HEK293 (cell line): ENCODE data around the gene VSIG10L.
A peak's percentile ranks its signal among the peaks of the same experiment; 100 is the strongest.

ENCODE experiments used
- GLI4 ChIP-seq: fragments of 450-650 bp; formaldehyde crosslinking; IDR thresholded peaks from 2 replicates; pipeline ENCODE4 v1.5.1; 2016; ENCODE audit warnings: missing biosample characterization, missing genetic modification characterization
- HOXA7 ChIP-seq: sonication (generic); formaldehyde crosslinking; IDR thresholded peaks from 2 replicates; pipeline ENCODE4 v1.8.1; 2022; ENCODE audit warnings: missing genetic modification reagents, borderline replicate concordance
- KLF16 ChIP-seq: fragments of 450-650 bp; formaldehyde crosslinking; IDR thresholded peaks from 2 replicates; pipeline ENCODE4 v1.5.1; 2017; ENCODE audit warnings: missing biosample characterization, missing genetic modification characterization
- SCRT1 ChIP-seq: fragments of 450-650 bp; formaldehyde crosslinking; IDR thresholded peaks from 2 replicates; pipeline ENCODE4 v1.5.1; 2016; ENCODE audit warnings: missing biosample characterization, missing genetic modification characterization, borderline replicate concordance
- SCRT2 ChIP-seq: fragments of 450-650 bp; formaldehyde crosslinking; IDR thresholded peaks from 2 replicates; pipeline ENCODE4 v1.5.1; 2016; ENCODE audit warnings: missing biosample characterization, missing genetic modification characterization
- ZBTB20 ChIP-seq: fragments of 450-650 bp; formaldehyde crosslinking; IDR thresholded peaks from 2 replicates; pipeline ENCODE4 v1.5.1; 2016; ENCODE audit warnings: missing biosample characterization, missing genetic modification characterization
- ZEB2 ChIP-seq: fragments of 450-650 bp; formaldehyde crosslinking; IDR thresholded peaks from 2 replicates; pipeline ENCODE4 v1.5.1; 2016; ENCODE audit warnings: missing biosample characterization, missing genetic modification characterization
- ZFHX2 ChIP-seq: fragments of 450-650 bp; formaldehyde crosslinking; conservative IDR thresholded peaks from 2 replicates; pipeline ENCODE4 v1.5.1; 2016; ENCODE audit warnings: missing biosample characterization, missing genetic modification characterization
- ZNF133 ChIP-seq: fragments of 450-650 bp; formaldehyde crosslinking; IDR thresholded peaks from 2 replicates; pipeline ENCODE4 v1.5.1; 2016; ENCODE audit warnings: missing biosample characterization, missing genetic modification characterization
- ZNF140 ChIP-seq: fragments of 450-650 bp; formaldehyde crosslinking; IDR thresholded peaks from 2 replicates; pipeline ENCODE4 v1.5.1; 2016; ENCODE audit warnings: missing biosample characterization, missing genetic modification characterization
- ZNF239 ChIP-seq: fragments of 450-650 bp; formaldehyde crosslinking; IDR thresholded peaks from 2 replicates; pipeline ENCODE4 v1.5.1; 2016; ENCODE audit warnings: missing biosample characterization, missing genetic modification characterization
- ZNF311 ChIP-seq: fragments of 450-650 bp; formaldehyde crosslinking; IDR thresholded peaks from 2 replicates; pipeline ENCODE4 v1.5.1; 2017; ENCODE audit warnings: missing biosample characterization, missing genetic modification characterization, borderline replicate concordance
- ZNF416 ChIP-seq: fragments of 450-650 bp; formaldehyde crosslinking; IDR thresholded peaks from 2 replicates; pipeline ENCODE4 v1.5.1; 2016; ENCODE audit warnings: missing biosample characterization, missing genetic modification characterization
- ZNF596 ChIP-seq: fragments of 450-650 bp; IDR thresholded peaks from 2 replicates; pipeline ENCODE4 v1.5.0; 2018; ENCODE audit warnings: missing biosample characterization, mild to moderate bottlenecking, missing genetic modification characterization, moderate library complexity
- ZNF610 ChIP-seq: fragments of 450-650 bp; formaldehyde crosslinking; IDR thresholded peaks from 2 replicates; pipeline ENCODE4 v1.5.1; 2016; ENCODE audit warnings: missing biosample characterization, missing genetic modification characterization, borderline replicate concordance
- ZNF621 ChIP-seq: fragments of 450-650 bp; formaldehyde crosslinking; IDR thresholded peaks from 2 replicates; pipeline ENCODE4 v1.5.1; 2017; ENCODE audit warnings: missing biosample characterization, missing genetic modification characterization
- ZNF785 ChIP-seq: fragments of 450-650 bp; formaldehyde crosslinking; IDR thresholded peaks from 2 replicates; pipeline ENCODE4 v1.5.1; 2016; ENCODE audit warnings: missing biosample characterization, missing genetic modification characterization
- ZNF830 ChIP-seq: fragments of 450-650 bp; IDR thresholded peaks from 2 replicates; pipeline ENCODE4 v1.5.0; 2018; ENCODE audit warnings: missing biosample characterization, missing genetic modification characterization, low read depth, mild to moderate bottlenecking, moderate library complexity
- TF ChIP-seq, protein P1 (sequence below): fragments of 450-650 bp; formaldehyde crosslinking; IDR thresholded peaks from 2 replicates; pipeline ENCODE4 v1.5.1; 2016; ENCODE audit warnings: missing biosample characterization, missing genetic modification characterization
- TF ChIP-seq, protein P2 (sequence below): fragments of 450-650 bp; formaldehyde crosslinking; IDR thresholded peaks from 2 replicates; pipeline ENCODE4 v1.5.1; 2016; ENCODE audit warnings: missing biosample characterization, missing genetic modification characterization
- TF ChIP-seq, protein P3 (sequence below): fragments of 450-650 bp; formaldehyde crosslinking; IDR thresholded peaks from 2 replicates; pipeline ENCODE4 v1.5.1; 2016; ENCODE audit warnings: missing biosample characterization, missing genetic modification characterization
- TF ChIP-seq, protein P4 (sequence below): fragments of 450-650 bp; formaldehyde crosslinking; IDR thresholded peaks from 2 replicates; pipeline ENCODE4 v1.5.1; 2017; ENCODE audit warnings: missing biosample characterization, mild to moderate bottlenecking, missing genetic modification characterization, moderate library complexity
- TF ChIP-seq, protein P5 (sequence below): fragments of 450-650 bp; formaldehyde crosslinking; IDR thresholded peaks from 2 replicates; pipeline ENCODE4 v1.5.1; 2017; ENCODE audit warnings: missing biosample characterization, missing genetic modification characterization

The VSIG10L gene

DNA sequence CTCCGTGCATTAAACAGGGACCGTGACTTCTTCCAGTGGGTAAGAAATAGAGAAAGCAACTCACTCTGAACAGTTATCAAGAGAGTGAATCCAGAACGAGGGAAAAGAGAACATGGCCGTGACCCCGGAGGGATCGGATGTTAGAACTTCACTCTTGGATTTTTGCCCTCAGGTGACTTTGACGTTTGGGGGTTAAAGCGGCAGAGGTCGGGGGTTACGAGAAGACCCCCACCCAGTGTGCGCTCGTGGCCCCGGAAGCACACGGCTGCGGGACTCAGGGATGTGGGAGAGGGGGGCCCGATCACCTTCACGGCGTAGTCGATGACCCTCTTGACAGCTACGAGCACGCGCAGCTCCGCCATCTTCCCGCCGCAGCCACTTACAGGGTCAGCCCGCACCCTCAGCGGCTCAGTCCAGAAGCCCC is 24.0 kb upstream of the VSIG10L start, which contains the start of gene ETFB (continued):
- TF ChIP-seq, protein P1, sequence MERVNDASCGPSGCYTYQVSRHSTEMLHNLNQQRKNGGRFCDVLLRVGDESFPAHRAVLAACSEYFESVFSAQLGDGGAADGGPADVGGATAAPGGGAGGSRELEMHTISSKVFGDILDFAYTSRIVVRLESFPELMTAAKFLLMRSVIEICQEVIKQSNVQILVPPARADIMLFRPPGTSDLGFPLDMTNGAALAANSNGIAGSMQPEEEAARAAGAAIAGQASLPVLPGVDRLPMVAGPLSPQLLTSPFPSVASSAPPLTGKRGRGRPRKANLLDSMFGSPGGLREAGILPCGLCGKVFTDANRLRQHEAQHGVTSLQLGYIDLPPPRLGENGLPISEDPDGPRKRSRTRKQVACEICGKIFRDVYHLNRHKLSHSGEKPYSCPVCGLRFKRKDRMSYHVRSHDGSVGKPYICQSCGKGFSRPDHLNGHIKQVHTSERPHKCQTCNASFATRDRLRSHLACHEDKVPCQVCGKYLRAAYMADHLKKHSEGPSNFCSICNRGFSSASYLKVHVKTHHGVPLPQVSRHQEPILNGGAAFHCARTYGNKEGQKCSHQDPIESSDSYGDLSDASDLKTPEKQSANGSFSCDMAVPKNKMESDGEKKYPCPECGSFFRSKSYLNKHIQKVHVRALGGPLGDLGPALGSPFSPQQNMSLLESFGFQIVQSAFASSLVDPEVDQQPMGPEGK (tag by site-specific recombination) = peak; percentile 43
- TF ChIP-seq ZBTB20 (0 out of 2 replicates have a peak, but pooled peaks have one; percentile 7), ZFHX2 (no peak), GLI4 (tag by site-specific recombination) (0 out of 2 replicates have a peak, but pooled peaks have one; percentile 28), ZNF610 (tag by site-specific recombination) (no peak), SCRT2 (no peak), ZNF140 (tag by site-specific recombination) (no peak), ZNF621 (tag by site-specific recombination) (no peak), ZNF830 (tag by site-specific recombination) (no peak), SCRT1 (tag by site-specific recombination) (no peak), KLF16 (tag by site-specific recombination) (no peak), HOXA7 (CRISPR knock-in tag) (no peak), ZNF133 (tag by site-specific recombination) (no peak), ZNF239 (tag by site-specific recombination) (no peak), ZNF311 (tag by site-specific recombination) (no peak), ZNF416 (tag by site-specific recombination) (no peak), ZEB2 (tag by site-specific recombination) (no peak), ZNF785 (tag by site-specific recombination) (no peak), ZNF596 (tag by site-specific recombination) (no peak)
- TF ChIP-seq, protein P2, sequence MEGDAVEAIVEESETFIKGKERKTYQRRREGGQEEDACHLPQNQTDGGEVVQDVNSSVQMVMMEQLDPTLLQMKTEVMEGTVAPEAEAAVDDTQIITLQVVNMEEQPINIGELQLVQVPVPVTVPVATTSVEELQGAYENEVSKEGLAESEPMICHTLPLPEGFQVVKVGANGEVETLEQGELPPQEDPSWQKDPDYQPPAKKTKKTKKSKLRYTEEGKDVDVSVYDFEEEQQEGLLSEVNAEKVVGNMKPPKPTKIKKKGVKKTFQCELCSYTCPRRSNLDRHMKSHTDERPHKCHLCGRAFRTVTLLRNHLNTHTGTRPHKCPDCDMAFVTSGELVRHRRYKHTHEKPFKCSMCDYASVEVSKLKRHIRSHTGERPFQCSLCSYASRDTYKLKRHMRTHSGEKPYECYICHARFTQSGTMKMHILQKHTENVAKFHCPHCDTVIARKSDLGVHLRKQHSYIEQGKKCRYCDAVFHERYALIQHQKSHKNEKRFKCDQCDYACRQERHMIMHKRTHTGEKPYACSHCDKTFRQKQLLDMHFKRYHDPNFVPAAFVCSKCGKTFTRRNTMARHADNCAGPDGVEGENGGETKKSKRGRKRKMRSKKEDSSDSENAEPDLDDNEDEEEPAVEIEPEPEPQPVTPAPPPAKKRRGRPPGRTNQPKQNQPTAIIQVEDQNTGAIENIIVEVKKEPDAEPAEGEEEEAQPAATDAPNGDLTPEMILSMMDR (tag by site-specific recombination) = peak; percentile 3; the same call in 1 of the 2 replicates
- TF ChIP-seq, protein P3, sequence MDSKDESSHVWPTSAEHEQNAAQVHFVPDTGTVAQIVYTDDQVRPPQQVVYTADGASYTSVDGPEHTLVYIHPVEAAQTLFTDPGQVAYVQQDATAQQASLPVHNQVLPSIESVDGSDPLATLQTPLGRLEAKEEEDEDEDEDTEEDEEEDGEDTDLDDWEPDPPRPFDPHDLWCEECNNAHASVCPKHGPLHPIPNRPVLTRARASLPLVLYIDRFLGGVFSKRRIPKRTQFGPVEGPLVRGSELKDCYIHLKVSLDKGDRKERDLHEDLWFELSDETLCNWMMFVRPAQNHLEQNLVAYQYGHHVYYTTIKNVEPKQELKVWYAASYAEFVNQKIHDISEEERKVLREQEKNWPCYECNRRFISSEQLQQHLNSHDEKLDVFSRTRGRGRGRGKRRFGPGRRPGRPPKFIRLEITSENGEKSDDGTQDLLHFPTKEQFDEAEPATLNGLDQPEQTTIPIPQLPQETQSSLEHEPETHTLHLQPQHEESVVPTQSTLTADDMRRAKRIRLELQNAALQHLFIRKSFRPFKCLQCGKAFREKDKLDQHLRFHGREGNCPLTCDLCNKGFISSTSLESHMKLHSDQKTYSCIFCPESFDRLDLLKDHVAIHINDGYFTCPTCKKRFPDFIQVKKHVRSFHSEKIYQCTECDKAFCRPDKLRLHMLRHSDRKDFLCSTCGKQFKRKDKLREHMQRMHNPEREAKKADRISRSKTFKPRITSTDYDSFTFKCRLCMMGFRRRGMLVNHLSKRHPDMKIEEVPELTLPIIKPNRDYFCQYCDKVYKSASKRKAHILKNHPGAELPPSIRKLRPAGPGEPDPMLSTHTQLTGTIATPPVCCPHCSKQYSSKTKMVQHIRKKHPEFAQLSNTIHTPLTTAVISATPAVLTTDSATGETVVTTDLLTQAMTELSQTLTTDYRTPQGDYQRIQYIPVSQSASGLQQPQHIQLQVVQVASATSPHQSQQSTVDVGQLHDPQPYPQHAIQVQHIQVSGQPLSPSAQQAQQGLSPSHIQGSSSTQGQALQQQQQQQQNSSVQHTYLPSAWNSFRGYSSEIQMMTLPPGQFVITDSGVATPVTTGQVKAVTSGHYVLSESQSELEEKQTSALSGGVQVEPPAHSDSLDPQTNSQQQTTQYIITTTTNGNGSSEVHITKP (tag by site-specific recombination) = no peak
- TF ChIP-seq, protein P4, sequence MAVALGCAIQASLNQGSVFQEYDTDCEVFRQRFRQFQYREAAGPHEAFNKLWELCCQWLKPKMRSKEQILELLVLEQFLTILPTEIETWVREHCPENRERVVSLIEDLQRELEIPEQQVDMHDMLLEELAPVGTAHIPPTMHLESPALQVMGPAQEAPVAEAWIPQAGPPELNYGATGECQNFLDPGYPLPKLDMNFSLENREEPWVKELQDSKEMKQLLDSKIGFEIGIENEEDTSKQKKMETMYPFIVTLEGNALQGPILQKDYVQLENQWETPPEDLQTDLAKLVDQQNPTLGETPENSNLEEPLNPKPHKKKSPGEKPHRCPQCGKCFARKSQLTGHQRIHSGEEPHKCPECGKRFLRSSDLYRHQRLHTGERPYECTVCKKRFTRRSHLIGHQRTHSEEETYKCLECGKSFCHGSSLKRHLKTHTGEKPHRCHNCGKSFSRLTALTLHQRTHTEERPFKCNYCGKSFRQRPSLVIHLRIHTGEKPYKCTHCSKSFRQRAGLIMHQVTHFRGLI (tag by site-specific recombination) = peak; percentile 76
- TF ChIP-seq, protein P5, sequence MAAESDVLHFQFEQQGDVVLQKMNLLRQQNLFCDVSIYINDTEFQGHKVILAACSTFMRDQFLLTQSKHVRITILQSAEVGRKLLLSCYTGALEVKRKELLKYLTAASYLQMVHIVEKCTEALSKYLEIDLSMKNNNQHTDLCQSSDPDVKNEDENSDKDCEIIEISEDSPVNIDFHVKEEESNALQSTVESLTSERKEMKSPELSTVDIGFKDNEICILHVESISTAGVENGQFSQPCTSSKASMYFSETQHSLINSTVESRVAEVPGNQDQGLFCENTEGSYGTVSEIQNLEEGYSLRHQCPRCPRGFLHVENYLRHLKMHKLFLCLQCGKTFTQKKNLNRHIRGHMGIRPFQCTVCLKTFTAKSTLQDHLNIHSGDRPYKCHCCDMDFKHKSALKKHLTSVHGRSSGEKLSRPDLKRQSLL (tag by site-specific recombination) = no peak
